ACHN (cell line): ENCODE measurements around the gene VWDE.

ENCODE experiments used
- DNase-seq: peaks from one replicate; pipeline ENCODE4 v3.0.0-alpha.2; 2015
- in situ Hi-C: cut with HindIII; loops from 2 replicates; pipeline ENCODE4 v1.10.0; 2017; ENCODE audit warnings: low sequenced_read_pairs, low pct_ligation_motif_present, low pct_unique_long_range_greater_than_20kb

The VWDE gene

DNA sequence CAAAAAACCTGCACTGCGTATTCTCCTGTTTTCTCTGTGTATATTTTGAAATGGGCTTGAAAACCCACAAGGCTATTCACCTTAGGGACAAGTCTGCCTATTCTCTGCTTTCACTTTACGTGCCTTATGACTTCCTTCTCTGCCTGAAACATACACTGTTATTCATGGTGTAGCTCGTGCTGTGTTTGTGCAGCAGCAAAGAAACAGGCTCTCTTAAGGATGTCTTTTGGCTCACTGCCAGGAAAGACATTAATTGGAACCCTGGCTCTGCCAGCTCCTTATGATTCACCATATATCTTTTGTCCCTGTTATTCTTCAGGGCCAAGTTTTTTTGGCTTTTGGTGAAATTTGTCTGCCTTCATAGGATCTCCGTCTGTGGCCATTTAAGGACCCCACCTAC, 100.2 kb downstream of the VWDE start:
- no peak for DNase-seq
- in situ Hi-C loops: no loop called here

DNA sequence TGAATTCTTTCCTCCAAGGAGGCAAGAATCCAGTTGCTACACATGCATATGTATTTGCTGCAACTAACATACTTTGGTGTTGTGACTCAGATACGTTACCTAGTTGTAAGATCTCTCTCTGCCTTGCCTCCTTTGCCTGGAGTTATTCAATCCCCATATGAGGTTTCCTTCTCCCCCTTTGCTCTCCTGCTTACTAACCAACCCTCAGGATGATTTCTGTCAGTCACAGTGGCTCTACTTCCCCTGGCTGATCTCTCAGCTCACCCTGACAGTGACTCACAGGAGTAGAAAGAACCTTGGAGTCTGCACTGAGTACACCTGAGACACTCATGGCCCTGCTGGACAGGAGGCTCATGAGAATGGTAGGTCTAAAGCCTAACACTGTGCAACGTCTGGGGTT, 100.6 kb downstream of the VWDE start:
- DNase-seq: no peak
- in situ Hi-C loops: no loop called here

DNA sequence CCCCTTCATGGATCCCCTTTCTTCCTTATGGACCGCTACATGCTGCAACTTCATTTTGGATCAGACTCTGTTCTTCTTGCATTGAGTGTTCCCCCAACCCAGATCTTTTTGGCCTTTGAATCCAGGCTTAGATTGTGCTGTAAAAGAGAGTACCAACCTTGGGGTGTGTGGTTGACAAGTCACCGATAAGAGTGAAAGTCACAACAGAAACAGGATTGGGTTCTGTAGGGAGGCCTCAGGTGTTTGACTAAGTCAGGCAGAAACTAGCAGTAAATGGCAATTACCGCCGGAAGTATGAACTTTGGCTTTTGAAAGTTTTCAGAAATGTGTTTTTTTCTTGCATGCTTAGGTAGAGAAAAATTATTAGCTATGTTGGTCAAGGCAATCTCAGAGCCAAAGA, 103.2 kb downstream of the VWDE start:
- DNase-seq: no peak
- in situ Hi-C loops: no loop called here

DNA sequence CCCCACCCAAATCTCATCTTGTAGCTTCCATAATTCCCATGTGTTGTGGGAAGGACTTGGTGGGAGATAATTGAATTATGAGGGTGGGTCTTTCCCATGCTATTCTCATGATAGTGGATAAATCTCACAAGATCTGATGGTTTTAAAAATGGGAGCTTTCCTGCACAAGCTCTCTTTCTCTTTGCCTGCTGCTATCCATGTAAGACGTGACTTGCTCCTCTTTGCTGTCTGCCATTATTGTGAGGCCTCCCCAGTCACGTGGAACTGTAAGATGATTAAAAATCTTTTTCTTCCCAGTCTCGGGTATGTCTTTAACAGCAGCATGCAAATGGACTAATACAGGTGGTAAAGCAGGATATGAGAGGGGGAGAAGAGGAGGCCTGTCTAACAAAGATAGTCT, 104.3 kb downstream of the VWDE start:
- in situ Hi-C loops: no loop called here
- DNase-seq: no peak

DNA sequence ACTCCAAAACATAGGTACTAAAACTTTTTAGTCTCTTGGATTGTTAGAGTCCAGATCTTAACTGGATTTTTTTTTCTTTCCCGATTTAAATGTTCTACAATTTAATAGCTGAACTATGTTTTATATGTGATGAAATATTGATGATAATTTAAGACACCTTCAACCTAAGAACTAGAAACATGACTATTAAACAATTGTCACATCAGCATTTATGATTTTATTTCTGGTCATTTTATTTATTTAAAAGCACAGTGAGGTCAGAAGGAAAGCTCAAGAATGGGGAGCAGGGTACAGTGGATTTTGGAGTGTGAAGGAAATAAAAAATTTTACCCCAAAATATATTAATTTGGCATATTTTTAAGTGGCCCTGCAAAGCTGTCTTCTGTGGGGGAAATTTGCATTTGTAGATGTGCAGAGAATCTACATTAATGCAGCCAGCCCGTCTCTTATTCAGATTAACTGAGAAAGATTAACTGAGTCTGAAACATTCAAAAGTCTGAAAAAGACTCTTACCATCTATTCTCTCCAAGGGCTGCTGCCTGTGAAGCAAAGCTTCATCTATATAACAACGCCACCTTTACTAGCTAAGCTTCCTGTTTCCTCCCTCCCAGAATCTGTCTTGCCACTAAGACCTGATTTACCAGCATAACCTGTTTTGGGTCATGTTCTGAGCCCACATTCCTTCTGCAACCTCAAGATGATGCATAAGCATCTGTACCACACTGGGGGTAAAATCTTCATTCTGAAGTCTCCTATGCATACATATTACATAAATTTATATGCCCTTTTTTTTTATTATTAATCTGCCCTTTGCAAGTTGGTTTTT, 106.2 kb downstream of the VWDE start:
- no peak for DNase-seq
- in situ Hi-C loops: no loop called here

DNA sequence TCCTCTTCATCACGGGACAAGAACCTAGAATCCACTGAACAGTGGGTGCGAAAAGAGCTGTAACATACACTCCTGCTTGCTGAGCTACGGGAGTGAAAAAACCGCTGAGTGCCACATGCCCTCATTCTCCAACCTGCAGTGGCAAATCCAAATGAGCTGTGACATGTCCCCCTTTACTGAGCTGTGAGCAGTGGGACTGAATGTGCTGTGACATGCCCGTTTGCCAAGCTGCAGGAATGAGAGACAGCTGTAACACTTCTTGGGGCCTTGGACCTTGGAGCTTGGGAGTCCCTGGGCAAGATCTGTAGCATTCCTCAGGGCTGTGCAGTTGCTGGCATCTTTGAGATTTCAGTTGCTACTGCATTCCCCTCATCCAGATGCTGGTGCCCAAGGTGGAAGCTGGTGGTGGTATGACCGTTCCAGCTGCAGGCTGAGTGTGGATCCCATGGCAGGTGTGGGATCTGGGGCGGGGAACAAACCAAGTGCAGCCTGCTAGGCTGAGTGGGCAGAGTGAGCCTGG, 107.6 kb downstream of the VWDE start:
- in situ Hi-C loops: no loop called here
- no peak for DNase-seq

DNA sequence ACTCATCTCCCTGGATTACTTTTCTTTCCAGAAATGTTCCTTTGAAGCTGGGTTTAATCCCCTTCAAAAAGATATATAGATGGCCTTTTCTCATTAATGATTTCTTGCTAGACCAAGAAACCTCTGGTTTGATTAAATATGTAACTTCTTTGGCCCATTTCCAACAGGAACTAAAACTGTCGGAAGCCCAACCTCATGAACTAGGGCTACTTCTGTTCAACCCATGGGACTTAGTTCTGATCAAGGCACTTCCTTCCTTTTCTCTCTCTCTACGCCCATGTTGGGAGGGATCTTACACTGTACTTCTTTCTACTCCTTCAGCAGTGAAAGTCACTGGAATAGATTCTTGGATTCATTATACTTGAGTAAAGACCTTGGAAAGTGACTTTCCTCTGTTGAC, 109.0 kb downstream of the VWDE start:
- no peak for DNase-seq
- in situ Hi-C loops: no loop called here

DNA sequence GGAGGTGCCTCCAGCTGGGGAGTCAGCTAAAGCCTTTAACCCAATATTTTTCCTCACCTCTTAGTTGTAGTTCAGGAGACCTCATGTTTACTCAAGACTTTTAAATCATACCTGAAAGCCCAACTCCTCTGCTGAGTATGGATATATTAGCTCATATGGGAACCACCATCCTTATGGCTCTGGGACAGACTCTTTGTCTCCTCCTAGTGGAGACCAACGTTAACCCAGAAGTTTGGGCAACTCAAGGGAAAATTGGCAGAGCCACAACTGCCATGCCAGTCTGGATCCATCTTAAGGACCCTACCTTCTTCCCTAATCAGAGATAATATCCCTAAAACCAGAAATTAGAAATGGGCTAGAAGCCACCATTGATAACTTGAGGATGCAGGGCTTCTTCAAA, 111.8 kb downstream of the VWDE start:
- in situ Hi-C loops: no loop called here
- peak; percentile 53 for DNase-seq

DNA sequence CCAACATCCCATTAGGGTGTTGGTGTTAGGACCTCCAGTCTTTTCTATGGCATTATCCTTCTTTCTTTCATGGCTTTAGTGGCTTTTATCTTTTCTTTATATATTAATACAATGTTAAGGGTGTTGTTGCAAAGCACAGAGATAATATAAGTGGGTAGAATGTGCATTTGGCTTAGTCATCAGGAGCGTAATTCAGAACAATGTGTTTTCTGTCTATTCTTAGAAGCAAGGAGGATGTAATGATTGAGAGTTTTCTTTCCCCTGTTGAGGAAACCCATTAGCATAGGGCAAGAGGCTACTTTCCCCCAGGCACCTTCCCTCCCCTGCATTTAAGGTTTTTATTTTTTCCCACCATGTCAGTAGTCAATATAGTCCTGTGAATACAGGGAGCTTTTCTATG, 112.9 kb downstream of the VWDE start:
- DNase-seq: no peak
- in situ Hi-C loops: no loop called here

DNA sequence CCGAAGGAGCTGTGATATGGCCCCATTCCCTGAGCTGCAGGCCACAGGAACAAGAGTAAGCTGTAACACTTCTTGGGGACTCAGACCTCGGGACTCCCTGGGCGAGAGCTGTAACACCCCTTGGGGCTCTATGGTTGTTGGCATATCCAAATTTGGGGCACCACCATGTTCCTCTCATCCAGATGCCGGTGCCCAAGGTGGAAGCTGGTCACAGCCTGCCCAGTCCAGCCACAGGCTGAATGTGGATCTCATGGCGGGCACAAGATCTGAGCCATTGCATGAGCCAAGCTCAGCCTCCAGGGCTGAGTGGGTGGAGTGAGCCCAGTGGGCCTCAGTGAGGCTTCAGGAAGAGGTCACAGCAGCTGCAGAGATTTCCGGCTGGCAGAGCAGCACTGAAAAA, 113.7 kb downstream of the VWDE start:
- no peak for DNase-seq
- in situ Hi-C loops: no loop called here

DNA sequence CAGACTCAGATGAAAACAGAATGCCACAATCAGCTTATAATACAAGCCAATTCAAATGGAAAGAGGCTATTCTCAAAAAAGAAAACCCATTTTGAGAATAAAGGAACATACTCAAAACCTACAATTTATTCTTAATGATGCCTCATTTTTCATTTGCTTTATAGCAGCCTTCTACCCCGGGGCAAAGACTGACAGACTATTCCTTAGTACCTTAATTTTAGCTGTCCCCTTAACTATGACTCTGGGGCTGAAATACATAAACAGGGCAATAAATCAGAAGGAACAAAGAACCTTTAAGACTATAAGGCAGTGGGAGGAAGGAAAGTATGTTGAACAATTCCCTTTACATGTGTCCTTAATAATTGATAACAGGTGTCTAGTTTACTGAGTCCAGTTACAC, 115.8 kb downstream of the VWDE start:
- in situ Hi-C loops: no loop called here
- no peak for DNase-seq

DNA sequence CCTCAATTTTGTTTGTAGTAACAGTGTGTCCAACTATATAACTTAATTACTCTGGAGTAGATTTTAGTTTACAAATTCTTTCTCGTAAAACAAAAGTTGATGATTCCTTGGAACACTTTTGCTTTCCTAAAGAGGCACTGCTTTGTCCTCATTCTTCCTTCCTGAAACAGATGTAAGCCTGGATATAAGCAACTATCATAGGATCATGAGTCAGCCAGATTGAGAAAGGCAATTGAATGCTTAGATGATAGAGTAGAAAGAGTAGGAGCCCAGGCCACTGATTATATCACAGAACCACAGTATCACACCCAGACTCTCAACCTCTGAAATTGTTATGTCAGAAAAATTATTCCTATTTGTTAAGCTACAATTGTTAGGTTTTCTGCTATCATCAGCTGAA, 122.6 kb downstream of the VWDE start:
- no peak for DNase-seq
- in situ Hi-C loops: no loop called here
